ENCODE measurements around the gene STAM2. TPM values are rescaled to one million over a fixed set of nuclear protein-coding genes. Genes with fewer than 3 reads are reported as not detected.
A peak's percentile ranks its signal among the peaks of the same experiment; 100 is the strongest.

STAM2 gene
- total RNA-seq: 10 to 100 TPM; 18.8 to 37.0 (median 33.9) TPM

- intact Hi-C loops (cut with DNase I): no loop called here
- 1 to 2% methylated on average over 17 to 43 of the region's 72 CpGs for WGBS, 2 donors
- Histone ChIP-seq H3K4me1 (peaks cover 16 to 50% (median 19%) of the 10 kb centered on the region in 3 donors), H3K36me3 (no peaks in the 10 kb centered on the region), H3K27me3 (no peaks in the 10 kb centered on the region), H3K27ac (peak within 1 kb of the TSS; percentile 95 to 99 (median 98)), H3K4me3 (peak within 1 kb of the TSS; percentile 71 to 99 (median 86)), H3K9me3 (no peaks in the 10 kb centered on the region)
- TF ChIP-seq POLR2A (IDR thresholded peaks at IDR 0.05) (peak in 2 of 4 donors; percentile 51 to 75), CTCF (IDR thresholded peaks at IDR 0.05) (peak; percentile 85 to 98 (median 95))
- peak; percentile 52 for DNase-seq
These were observed at the start of gene STAM2 for GRCh38 chr2:152175368-152176112. TSS of gene STAM2 (minus strand) at chr2:152175763. CDS start at chr2:152175642, 121 bp downstream.

GRCh38 chr2:152223977-152224376, 48.4 kb upstream of the STAM2 start:
- H3K36me3 ChIP-seq: no peaks in the 10 kb centered on the region
- H3K27ac ChIP-seq: peak overlapping the region in 3 of 4 donors; percentile 25 to 43 (median 36)
- no peak for DNase-seq
- H3K27me3 ChIP-seq: no peaks in the 10 kb centered on the region
- WGBS, 2 donors: 30 to 66% methylated on average over 2 of the region's 2 CpGs
- H3K4me1 ChIP-seq: peaks cover 6 to 29% (median 15%) of the 10 kb centered on the region in 3 donors
- intact Hi-C loops (cut with DNase I): no loop called here
- H3K4me3 ChIP-seq: no peak overlapping the region
- TF ChIP-seq CTCF (IDR thresholded peaks at IDR 0.05) (no peak), POLR2A (IDR thresholded peaks at IDR 0.05) (no peak)
- H3K9me3 ChIP-seq: no peaks in the 10 kb centered on the region

- Histone ChIP-seq H3K27me3 (no peaks in the 10 kb centered on the region), H3K36me3 (no peaks in the 10 kb centered on the region), H3K4me3 (no peak overlapping the region), H3K4me1 (peaks cover 6 to 29% (median 15%) of the 10 kb centered on the region in 3 donors), H3K9me3 (no peaks in the 10 kb centered on the region), H3K27ac (peak overlapping the region in 2 of 4 donors; percentile 31 to 43)
- no peak for TF ChIP-seq POLR2A (IDR thresholded peaks at IDR 0.05)
- no peak for TF ChIP-seq CTCF (IDR thresholded peaks at IDR 0.05)
- WGBS, 2 donors: 28 to 42% methylated on average over 7 of the region's 7 CpGs
- intact Hi-C loops (cut with DNase I): no loop called here
- no peak for DNase-seq
These were observed 47.5 kb upstream of the STAM2 start for GRCh38 chr2:152222975-152223637.

GRCh38 chr2:152221839-152222238, 46.3 kb upstream of the STAM2 start:
- peak overlapping the region in 1 of 4 donors; percentile 37 for H3K27ac ChIP-seq
- no peaks in the 10 kb centered on the region for H3K27me3 ChIP-seq
- DNase-seq: no peak
- intact Hi-C loops (cut with DNase I): no loop called here
- 15 to 44% methylated on average over 3 of the region's 3 CpGs for WGBS, 2 donors
- H3K36me3 ChIP-seq: no peaks in the 10 kb centered on the region
- H3K4me3 ChIP-seq: no peak overlapping the region
- H3K9me3 ChIP-seq: no peaks in the 10 kb centered on the region
- H3K4me1 ChIP-seq: peaks cover 6 to 29% (median 15%) of the 10 kb centered on the region in 3 donors
- TF ChIP-seq CTCF (IDR thresholded peaks at IDR 0.05) (no peak), POLR2A (IDR thresholded peaks at IDR 0.05) (no peak)

Data from esophagus squamous epithelium (tissue), 5 donors.